NCI-H1105 (cell line): Measurements from ENCODE around the gene BNIP5.

Experiments used
- DNase-seq: peaks from one replicate; lab custom pipeline; 2025; lab: John Stamatoyannopoulos, UW

The BNIP5 gene

GRCh38 chr6:36266913-36267644, 69.6 kb downstream of the BNIP5 start:
- no peak for DNase-seq
